IMR-90 (cell line): ENCODE results near the gene TSPAN4.

Experiments
- BHLHE40 ChIP-seq: fragments of 150-350 bp; IDR thresholded peaks from 2 replicates; pipeline ENCODE4 v1.6.1; 2016; ENCODE audit warnings: mild to moderate bottlenecking, low read depth, low read length
- CEBPB ChIP-seq: IDR thresholded peaks from 2 replicates; pipeline ENCODE4 v1.6.1; 2012; ENCODE audit warnings: low read depth, low read length, improper control_type of control experiment
- CHD1 ChIP-seq: IDR thresholded peaks from 2 replicates; pipeline ENCODE4 v1.6.1; 2012; ENCODE audit warnings: low read depth, low read length, improper control_type of control experiment
- FOS ChIP-seq: fragments of 150-350 bp; IDR thresholded peaks from 2 replicates; pipeline ENCODE4 v1.6.1; 2016; ENCODE audit warnings: low read depth, low read length
- MXI1 ChIP-seq: IDR thresholded peaks from 2 replicates; pipeline ENCODE4 v1.6.1; 2012; ENCODE audit warnings: low read depth, mild to moderate bottlenecking, low read length, moderate library complexity, borderline replicate concordance
- NFE2L2 ChIP-seq: fragments of 150-350 bp; IDR thresholded peaks from 2 replicates; pipeline ENCODE4 v1.6.1; 2016; ENCODE audit warnings: low read depth, mild to moderate bottlenecking, low read length
- POLR2A ChIP-seq: IDR thresholded peaks from 2 replicates; pipeline ENCODE4 v1.6.1; 2012; ENCODE audit warnings: mild to moderate bottlenecking, low read depth, low read length
- RAD21 ChIP-seq: IDR thresholded peaks from 2 replicates; pipeline ENCODE4 v1.6.1; 2012; ENCODE audit warnings: low read length, improper control_type of control experiment
- RCOR1 ChIP-seq: IDR thresholded peaks from 2 replicates; pipeline ENCODE4 v1.6.1; 2012; ENCODE audit warnings: mild to moderate bottlenecking, low read length, improper control_type of control experiment; ENCODE audit not compliant: insufficient replicate concordance
- RFX5 ChIP-seq: IDR thresholded peaks from 2 replicates; pipeline ENCODE4 v1.8.0; 2012; ENCODE audit warnings: low read depth, mild to moderate bottlenecking, low read length, moderate library complexity
- SMC3 ChIP-seq: fragments of 150-350 bp; IDR thresholded peaks from 2 replicates; pipeline ENCODE4 v1.6.1; 2016; ENCODE audit warnings: low read depth, mild to moderate bottlenecking, antibody characterized with exemption, low read length, moderate library complexity
- TF ChIP-seq, protein P1 (sequence below): conservative IDR thresholded peaks from 2 replicates; pipeline ENCODE4 v1.5.1; 2012; ENCODE audit warnings: mild to moderate bottlenecking, low read depth, low read length, improper control_type of control experiment
- TF ChIP-seq, protein P2 (sequence below): fragments of 150-350 bp; IDR thresholded peaks from 2 replicates; pipeline ENCODE4 v1.6.1; 2017; ENCODE audit warnings: mild to moderate bottlenecking, antibody characterized with exemption, low read length, low read depth
- TF ChIP-seq, protein P3 (sequence below): fragments of 150-350 bp; IDR thresholded peaks from 2 replicates; pipeline ENCODE4 v1.6.1; 2016; ENCODE audit warnings: low read depth, mild to moderate bottlenecking, low read length, moderate library complexity, borderline replicate concordance

DNA sequence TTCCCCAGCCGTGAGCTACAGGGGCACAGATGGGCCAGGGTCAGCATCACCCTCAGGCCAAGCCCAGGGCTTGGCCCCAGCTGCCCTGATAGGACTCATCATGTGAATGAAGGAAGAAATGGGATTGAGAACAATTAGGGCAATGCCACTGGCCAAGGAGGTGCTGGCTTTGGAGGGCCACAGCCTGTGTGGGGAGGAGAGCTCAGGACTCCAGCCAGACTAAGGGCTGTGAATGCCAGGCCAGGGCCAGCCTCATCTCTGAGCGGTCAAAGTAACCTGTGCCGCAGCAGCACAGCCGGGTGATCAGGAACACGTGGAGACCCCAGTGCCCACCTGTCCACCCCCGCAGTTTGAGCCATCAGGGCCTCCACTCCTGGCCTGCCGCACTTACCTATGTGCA, 57.9 kb downstream of the TSPAN4 start:
- TF ChIP-seq, protein P1, sequence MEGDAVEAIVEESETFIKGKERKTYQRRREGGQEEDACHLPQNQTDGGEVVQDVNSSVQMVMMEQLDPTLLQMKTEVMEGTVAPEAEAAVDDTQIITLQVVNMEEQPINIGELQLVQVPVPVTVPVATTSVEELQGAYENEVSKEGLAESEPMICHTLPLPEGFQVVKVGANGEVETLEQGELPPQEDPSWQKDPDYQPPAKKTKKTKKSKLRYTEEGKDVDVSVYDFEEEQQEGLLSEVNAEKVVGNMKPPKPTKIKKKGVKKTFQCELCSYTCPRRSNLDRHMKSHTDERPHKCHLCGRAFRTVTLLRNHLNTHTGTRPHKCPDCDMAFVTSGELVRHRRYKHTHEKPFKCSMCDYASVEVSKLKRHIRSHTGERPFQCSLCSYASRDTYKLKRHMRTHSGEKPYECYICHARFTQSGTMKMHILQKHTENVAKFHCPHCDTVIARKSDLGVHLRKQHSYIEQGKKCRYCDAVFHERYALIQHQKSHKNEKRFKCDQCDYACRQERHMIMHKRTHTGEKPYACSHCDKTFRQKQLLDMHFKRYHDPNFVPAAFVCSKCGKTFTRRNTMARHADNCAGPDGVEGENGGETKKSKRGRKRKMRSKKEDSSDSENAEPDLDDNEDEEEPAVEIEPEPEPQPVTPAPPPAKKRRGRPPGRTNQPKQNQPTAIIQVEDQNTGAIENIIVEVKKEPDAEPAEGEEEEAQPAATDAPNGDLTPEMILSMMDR = no peak
- TF ChIP-seq SMC3 = no peak
- no peak for TF ChIP-seq RCOR1
- TF ChIP-seq, protein P2, sequence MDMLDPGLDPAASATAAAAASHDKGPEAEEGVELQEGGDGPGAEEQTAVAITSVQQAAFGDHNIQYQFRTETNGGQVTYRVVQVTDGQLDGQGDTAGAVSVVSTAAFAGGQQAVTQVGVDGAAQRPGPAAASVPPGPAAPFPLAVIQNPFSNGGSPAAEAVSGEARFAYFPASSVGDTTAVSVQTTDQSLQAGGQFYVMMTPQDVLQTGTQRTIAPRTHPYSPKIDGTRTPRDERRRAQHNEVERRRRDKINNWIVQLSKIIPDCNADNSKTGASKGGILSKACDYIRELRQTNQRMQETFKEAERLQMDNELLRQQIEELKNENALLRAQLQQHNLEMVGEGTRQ = no peak
- TF ChIP-seq POLR2A = no peak
- TF ChIP-seq, protein P3, sequence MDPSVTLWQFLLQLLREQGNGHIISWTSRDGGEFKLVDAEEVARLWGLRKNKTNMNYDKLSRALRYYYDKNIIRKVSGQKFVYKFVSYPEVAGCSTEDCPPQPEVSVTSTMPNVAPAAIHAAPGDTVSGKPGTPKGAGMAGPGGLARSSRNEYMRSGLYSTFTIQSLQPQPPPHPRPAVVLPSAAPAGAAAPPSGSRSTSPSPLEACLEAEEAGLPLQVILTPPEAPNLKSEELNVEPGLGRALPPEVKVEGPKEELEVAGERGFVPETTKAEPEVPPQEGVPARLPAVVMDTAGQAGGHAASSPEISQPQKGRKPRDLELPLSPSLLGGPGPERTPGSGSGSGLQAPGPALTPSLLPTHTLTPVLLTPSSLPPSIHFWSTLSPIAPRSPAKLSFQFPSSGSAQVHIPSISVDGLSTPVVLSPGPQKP = no peak
- TF ChIP-seq CHD1 = no peak
- no peak for TF ChIP-seq RAD21
- TF ChIP-seq CEBPB = no peak
- no peak for TF ChIP-seq FOS
- TF ChIP-seq BHLHE40 = no peak
- TF ChIP-seq NFE2L2 = no peak
- TF ChIP-seq RFX5 = no peak
- TF ChIP-seq MXI1 = no peak
